HL-60/S4 (cell line): Measurements from ENCODE around the gene TTC9.

Experiments
- in situ Hi-C: fragments of 300-500 bp; cut with MboI; formaldehyde crosslinking; loops from 2 replicates; pipeline ENCODE4 v1.14.3; 2022; ENCODE audit warnings: low sequenced_read_pairs

The TTC9 gene

GRCh38 chr14:70641548-70642302 lies at the start of gene TTC9:
Gene TTC9, plus strand, starts transcription at chr14:70641916. Its CDS starts 214 bp downstream, at chr14:70642130.
- in situ Hi-C loops = no loop called here

- in situ Hi-C loops = no loop called here
Measured at GRCh38 chr14:70594461-70594860, 47.3 kb upstream of the TTC9 start.

- in situ Hi-C loops = no loop called here
Measured at GRCh38 chr14:70595443-70596185, 46.1 kb upstream of the TTC9 start.

GRCh38 chr14:70597731-70598130 lies 44.0 kb upstream of the TTC9 start:
- in situ Hi-C loops = no loop called here

- in situ Hi-C loops = no loop called here
Measured at GRCh38 chr14:70599345-70599744, 42.4 kb upstream of the TTC9 start.

- in situ Hi-C loops = loop anchor here (25.0 kb wide), 1 partner anchor 212 kb away; the partner anchor contains the start of gene MAP3K9
Measured at GRCh38 chr14:70600382-70601157, 41.1 kb upstream of the TTC9 start, which contains the start of gene MED6. Gene MED6, minus strand, starts transcription at chr14:70600655. Its CDS starts 18 bp downstream, at chr14:70600637.

- in situ Hi-C loops = loop anchor here (25.0 kb wide), 1 partner anchor 211 kb away; the partner anchor contains the start of gene MAP3K9
Measured at GRCh38 chr14:70601162-70601561, 40.6 kb upstream of the TTC9 start.

- in situ Hi-C loops = loop anchor here (25.0 kb wide), 1 partner anchor 210 kb away; the partner anchor contains the start of gene MAP3K9
Measured at GRCh38 chr14:70602254-70602653, 39.5 kb upstream of the TTC9 start.

GRCh38 chr14:70611216-70611615 lies 30.5 kb upstream of the TTC9 start:
- in situ Hi-C loops = loop anchor here (25.0 kb wide), 1 partner anchor 201 kb away; the partner anchor contains the start of gene MAP3K9

- in situ Hi-C loops = loop anchor here (25.0 kb wide), 1 partner anchor 196 kb away; the partner anchor contains the start of gene MAP3K9
Measured at GRCh38 chr14:70616646-70617045, 25.1 kb upstream of the TTC9 start.

- in situ Hi-C loops = loop anchor here (25.0 kb wide), 1 partner anchor 194 kb away; the partner anchor contains the start of gene MAP3K9
Measured at GRCh38 chr14:70618314-70618713, 23.4 kb upstream of the TTC9 start.

GRCh38 chr14:70619708-70620107 lies 22.0 kb upstream of the TTC9 start:
- in situ Hi-C loops = loop anchor here (10.0 to 25.0 kb wide), 2 partner anchors 95 to 193 kb away; partner anchors contain the start of gene MAP3K9

GRCh38 chr14:70622111-70622712 lies 19.5 kb upstream of the TTC9 start:
- in situ Hi-C loops = loop anchor here (10.0 to 25.0 kb wide), 2 partner anchors 93 to 190 kb away; partner anchors contain the start of gene MAP3K9

- in situ Hi-C loops = loop anchor here (10.0 to 25.0 kb wide), 2 partner anchors 90 to 187 kb away; partner anchors contain the start of gene MAP3K9
Measured at GRCh38 chr14:70624972-70625371, 16.7 kb upstream of the TTC9 start.

- in situ Hi-C loops = no loop called here
Measured at GRCh38 chr14:70631948-70632347, 9.8 kb upstream of the TTC9 start.

GRCh38 chr14:70635971-70636595 lies 5.6 kb upstream of the TTC9 start:
- in situ Hi-C loops = no loop called here

GRCh38 chr14:70638416-70638815 lies 3.3 kb upstream of the TTC9 start:
- in situ Hi-C loops = no loop called here

- in situ Hi-C loops = no loop called here
Measured at GRCh38 chr14:70640938-70641547, 673 bp upstream of the TTC9 start.
